IPS DF 19.7 (cell line): ENCODE measurements around the gene ERP29.
A peak's percentile ranks its signal among the peaks of the same experiment; 100 is the strongest.
"Not testable (repeated sequence)": the region's sequence is repeated elsewhere in the genome, so short reads cannot be mapped to it uniquely, and the experiment has no call there.

Experiments used
- DNase-seq: peaks from one replicate; pipeline ENCODE4 v3.0.0-alpha.2; 2013; ENCODE audit warnings: low read depth, low spot score

ERP29 gene

DNA sequence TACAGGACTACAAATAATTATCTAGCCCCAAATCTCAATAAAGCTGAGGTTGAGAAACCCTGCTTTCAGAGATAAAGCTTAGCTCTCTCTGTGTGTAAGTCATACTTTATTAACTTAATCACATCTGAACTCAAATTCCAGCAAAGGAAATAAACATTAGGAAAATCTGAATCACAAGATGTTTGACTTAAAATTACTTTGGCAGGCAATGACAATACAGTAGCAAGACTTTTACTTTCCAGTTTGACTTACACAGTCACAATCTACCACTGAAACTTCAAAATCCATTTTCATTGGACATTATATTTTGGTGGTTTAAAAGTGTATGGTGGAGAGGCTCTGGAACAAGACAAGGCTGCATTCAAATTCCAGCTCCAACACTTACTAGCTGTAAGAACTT, 11.7 kb upstream of the ERP29 start:
- no peak for DNase-seq

- no peak for DNase-seq
These were observed 9.2 kb upstream of the ERP29 start for GRCh38 chr12:112004041-112004440.

- DNase-seq: no peak
These were observed 7.5 kb upstream of the ERP29 start for GRCh38 chr12:112005419-112006395.

- DNase-seq: no peak
These were observed 5.3 kb upstream of the ERP29 start for GRCh38 chr12:112007945-112008344.

DNA sequence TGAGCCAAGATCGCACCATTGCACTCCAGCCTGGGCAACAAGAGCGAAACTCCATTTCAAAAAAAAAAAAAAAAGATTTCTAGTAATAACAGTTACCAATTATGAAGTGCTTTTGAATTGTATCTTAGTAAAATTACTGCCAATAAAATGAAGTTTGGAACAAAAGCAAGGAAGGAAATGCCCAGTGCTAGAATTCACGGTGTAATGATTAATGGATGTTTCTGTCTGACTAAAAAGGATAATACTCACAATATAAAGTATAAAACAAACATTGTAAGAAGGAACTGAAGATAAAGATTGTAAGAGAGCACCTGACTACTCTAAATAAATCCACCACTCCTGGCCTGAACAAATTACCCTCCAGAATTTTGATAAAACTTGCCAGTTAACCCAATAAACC, 4.3 kb upstream of the ERP29 start:
- no peak for DNase-seq

GRCh38 chr12:112009596-112009995, 3.6 kb upstream of the ERP29 start:
- DNase-seq: not testable (repeated sequence)

GRCh38 chr12:112010415-112011344, 2.5 kb upstream of the ERP29 start:
- no peak for DNase-seq

DNA sequence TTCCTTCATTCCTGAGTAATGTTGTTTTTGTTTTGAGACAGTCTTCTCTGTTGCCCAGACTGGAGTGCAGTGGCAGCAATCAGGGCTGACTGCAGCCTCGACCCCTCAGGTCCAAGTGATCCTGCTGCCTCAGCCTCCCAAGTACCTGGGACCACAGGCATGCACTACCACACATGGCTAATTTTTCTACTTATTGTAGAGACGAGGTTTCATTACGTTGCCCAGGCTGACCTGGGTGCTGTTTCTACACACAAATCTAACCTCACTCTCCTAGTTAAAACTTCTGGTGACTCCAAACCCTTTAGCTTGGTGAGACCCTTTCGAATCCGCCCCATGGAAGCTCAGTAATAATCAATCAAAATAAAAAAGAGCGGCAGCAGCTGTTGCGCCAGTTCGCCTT, 1.5 kb upstream of the ERP29 start:
- no peak for DNase-seq

DNA sequence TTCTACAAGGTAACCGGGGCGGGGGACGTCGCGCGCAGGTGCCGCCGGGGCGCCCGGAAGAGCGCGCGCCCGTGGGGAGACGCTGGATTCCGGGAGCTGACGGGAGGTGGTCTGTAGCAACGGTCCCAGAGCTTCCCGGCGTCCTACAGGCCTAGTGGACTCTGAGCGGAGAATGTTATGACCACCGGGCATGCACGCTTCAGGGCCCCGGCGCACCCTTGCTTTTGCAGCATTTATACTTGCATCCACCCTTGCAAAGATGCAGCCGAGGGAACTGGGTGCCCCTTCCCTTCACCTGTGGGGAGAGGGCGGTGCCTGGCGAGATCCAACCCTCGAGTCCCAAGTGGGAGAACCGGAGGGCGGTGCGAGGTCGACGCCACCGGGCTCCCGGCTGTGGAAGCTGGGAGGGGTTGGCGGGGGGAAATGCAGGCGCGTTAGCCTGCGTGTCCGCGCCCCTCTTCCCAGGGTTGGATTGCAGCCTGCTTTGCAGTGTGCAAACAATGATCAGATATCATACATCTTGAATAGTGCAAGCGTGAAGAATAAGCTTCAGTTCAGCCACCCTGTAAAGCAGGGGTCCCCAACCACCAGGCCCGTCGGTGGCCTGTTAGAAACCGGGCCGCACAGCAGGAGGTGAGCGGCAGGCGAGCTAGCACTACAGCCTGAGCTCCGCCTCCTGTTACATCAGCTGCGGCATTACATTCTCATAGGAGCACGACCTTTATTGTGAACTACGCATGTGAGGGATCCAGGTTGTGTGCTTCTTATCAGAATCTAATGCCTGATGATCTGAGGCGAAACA, 576 bp downstream of the ERP29 start:
- DNase-seq: peak; percentile 71

- no peak for DNase-seq
These were observed 2.7 kb downstream of the ERP29 start for GRCh38 chr12:112015938-112016337.

- no peak for DNase-seq
These were observed 3.8 kb downstream of the ERP29 start for GRCh38 chr12:112017041-112017440.

DNA sequence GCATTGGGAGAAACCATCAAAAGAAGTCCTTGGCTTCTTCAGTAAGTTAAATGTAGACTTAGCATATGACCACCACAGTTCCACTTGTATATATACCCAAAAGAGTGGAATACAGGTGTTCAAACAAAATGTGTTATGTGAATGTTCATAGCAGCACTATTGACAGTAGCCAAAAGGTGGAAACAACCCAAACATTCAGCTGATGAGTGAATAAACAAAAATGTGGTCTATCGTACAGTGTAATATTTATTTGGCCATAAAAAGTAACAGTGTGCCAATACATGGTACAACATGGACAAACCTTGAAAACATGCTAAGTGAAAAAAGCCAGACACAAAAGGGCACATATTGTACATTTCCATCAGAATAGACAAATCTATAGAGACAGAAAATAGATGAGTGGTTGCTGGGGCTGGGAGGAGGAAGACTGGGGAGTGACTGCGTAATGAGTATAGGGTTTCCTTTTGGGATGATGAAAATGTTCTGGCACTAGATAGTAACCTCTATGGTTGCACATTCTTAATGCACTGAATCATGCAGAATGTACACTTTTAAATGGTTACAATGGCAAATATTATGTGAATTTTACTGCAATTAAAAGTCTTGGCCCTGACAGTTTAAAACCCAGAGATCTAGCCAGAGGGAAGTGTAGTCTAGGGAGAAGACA, 5.5 kb downstream of the ERP29 start:
- no peak for DNase-seq

- DNase-seq: no peak
These were observed 7.8 kb downstream of the ERP29 start for GRCh38 chr12:112020947-112021457.

GRCh38 chr12:112022241-112023016, 9.2 kb downstream of the ERP29 start:
- DNase-seq: no peak

- DNase-seq: no peak
These were observed 10.7 kb downstream of the ERP29 start for GRCh38 chr12:112023759-112024396.

- no peak for DNase-seq
These were observed 12.7 kb downstream of the ERP29 start for GRCh38 chr12:112025808-112026375.

DNA sequence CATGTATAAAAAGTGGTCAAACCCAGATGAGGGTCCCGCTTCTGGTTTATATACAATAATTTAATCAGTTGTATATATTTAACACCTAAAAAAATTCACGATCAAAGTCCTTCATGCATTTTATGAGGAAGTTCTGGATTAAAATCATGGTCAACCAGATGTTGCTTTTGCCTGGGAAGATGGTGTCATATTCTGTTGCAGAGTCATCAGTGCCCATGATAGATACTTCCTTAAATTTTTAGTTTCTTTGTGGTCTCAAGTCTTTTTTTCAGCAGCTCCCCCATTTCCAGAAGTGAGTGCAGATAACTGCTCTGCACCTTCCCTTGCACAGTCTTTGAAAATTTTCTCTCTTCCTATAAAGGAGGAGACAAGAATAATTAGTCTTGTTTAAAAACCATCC, 16.1 kb downstream of the ERP29 start:
- no peak for DNase-seq

DNA sequence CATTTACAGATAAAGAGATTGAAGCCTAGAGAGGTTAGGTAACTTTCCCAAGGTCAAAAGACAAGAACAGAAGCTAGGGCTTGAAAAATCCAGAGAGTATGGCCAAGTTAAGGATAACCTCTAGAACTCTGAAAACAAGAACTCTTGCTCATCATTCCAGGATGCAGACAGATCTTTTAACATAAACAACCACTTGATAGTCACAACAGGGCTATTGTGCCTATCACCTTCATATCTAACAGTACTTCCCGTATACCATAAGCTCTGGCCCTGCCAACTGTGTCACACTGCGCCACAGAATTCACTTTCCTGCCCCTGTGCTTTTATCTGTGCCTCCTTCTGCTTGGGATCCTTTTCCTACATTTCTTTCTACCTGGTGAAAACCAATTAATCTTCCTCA, 18.2 kb downstream of the ERP29 start:
- no peak for DNase-seq

- no peak for DNase-seq
These were observed 19.1 kb downstream of the ERP29 start for GRCh38 chr12:112032292-112032691.
